Naive thymus-derived CD4-positive, alpha-beta T cell (primary cell): ENCODE measurements around the gene C3AR1. TPM values are rescaled to one million over a fixed set of nuclear protein-coding genes. Genes with fewer than 3 reads are reported as not detected.

Experiments
- ATAC-seq: fragments of 150-1000 bp; cut with Tn5 transposase; 2 replicates; pipeline ENCODE4 v1.10.0; 2021; ENCODE audit warnings: mild to moderate bottlenecking, moderate library complexity
- CTCF ChIA-PET: fragments of 350-600 bp; sonication (Branson Sonifier 250); formaldehyde crosslinking; loops from one replicate; lab custom pipeline; 2021; ENCODE audit warnings: antibody characterized with exemption; lab: Charles Lee
- POLR2A ChIA-PET: fragments of 350-600 bp; sonication (Branson Sonifier 250); formaldehyde crosslinking; loops from one replicate; lab custom pipeline; 2021; ENCODE audit warnings: antibody characterized with exemption, inconsistent platforms; lab: Charles Lee
- DNase-seq, 9 donors: peaks; one replicate each; pipeline versions ENCODE4 v3.0.0 to v3.0.0-alpha.2; 2020 to 2022; ENCODE audit warnings: mixed read lengths in 1 of 9
- H3K27ac ChIP-seq: one replicate; pipeline ENCODE4 v1.7.0; 2013; ENCODE audit warnings: mild to moderate bottlenecking, low read depth, low read length, moderate library complexity
- H3K27me3 ChIP-seq, 2 donors: one replicate each; pipeline ENCODE4 v1.7.0; 2013; ENCODE audit warnings: low read length in 2 of 2, mild to moderate bottlenecking in 2 of 2, moderate library complexity in 2 of 2; ENCODE audit not compliant: control insufficient read depth in 2 of 2, insufficient read depth in 2 of 2
- H3K36me3 ChIP-seq, 3 experiments: 1 replicate in 2 of 3; 2 replicates in 1 of 3; pipeline ENCODE4 v1.7.0; 2013; ENCODE audit warnings: low read length in 3 of 3, mild to moderate bottlenecking in 3 of 3, moderate library complexity in 1 of 3; ENCODE audit not compliant: insufficient read depth in 3 of 3, control insufficient read depth in 2 of 3
- H3K4me1 ChIP-seq, 2 donors: one replicate each; pipeline ENCODE4 v1.7.0; 2013; ENCODE audit warnings: low read length in 2 of 2, mild to moderate bottlenecking in 2 of 2, moderate library complexity in 1 of 2; ENCODE audit not compliant: control insufficient read depth in 2 of 2, insufficient read depth in 2 of 2
- H3K4me3 ChIP-seq: 2 replicates; pipeline ENCODE4 v1.7.0; 2013; ENCODE audit warnings: mild to moderate bottlenecking, low read length
- H3K9me3 ChIP-seq, 3 experiments: 1 replicate in 2 of 3; 2 replicates in 1 of 3; pipeline ENCODE4 v1.7.0; 2013; ENCODE audit warnings: low read length in 3 of 3; ENCODE audit not compliant: control insufficient read depth in 2 of 3
- H3K27ac Mint-ChIP-seq, 9 donors: one replicate each; pipeline ENCODE4 v1.8.0; 2020 to 2022; ENCODE audit warnings: mixed read lengths in 9 of 9, mild to moderate bottlenecking in 8 of 9, moderate library complexity in 5 of 9, inconsistent platforms in 2 of 9
- H3K27me3 Mint-ChIP-seq, 5 donors: one replicate each; pipeline ENCODE4 v1.8.0; 2021 to 2022; ENCODE audit warnings: mixed read lengths in 5 of 5, mild to moderate bottlenecking in 1 of 5
- H3K36me3 Mint-ChIP-seq, 5 donors: one replicate each; pipeline ENCODE4 v1.8.0; 2020 to 2022; ENCODE audit warnings: mixed read lengths in 5 of 5, mild to moderate bottlenecking in 3 of 5, inconsistent platforms in 1 of 5
- H3K4me1 Mint-ChIP-seq, 7 donors: one replicate each; pipeline ENCODE4 v1.8.0; 2020 to 2022; ENCODE audit warnings: mixed read lengths in 7 of 7, mild to moderate bottlenecking in 3 of 7, inconsistent platforms in 1 of 7
- H3K4me3 Mint-ChIP-seq, 10 donors: one replicate each; pipeline ENCODE4 v1.8.0; 2020 to 2022; ENCODE audit warnings: mild to moderate bottlenecking in 10 of 10, mixed read lengths in 10 of 10, moderate library complexity in 6 of 10, inconsistent platforms in 2 of 10
- H3K9me3 Mint-ChIP-seq, 11 donors: one replicate each; pipeline ENCODE4 v1.8.0; 2020 to 2022; ENCODE audit warnings: mixed read lengths in 11 of 11, mild to moderate bottlenecking in 4 of 11, inconsistent platforms in 1 of 11, moderate library complexity in 1 of 11
- intact Hi-C, 2 donors: fragments of 100-400 bp; cut with micrococcal nuclease; formaldehyde crosslinking; loops; one replicate each; pipeline ENCODE4 v1.15.1; 2023
- polyA plus RNA-seq, 2 donors: library from polyadenylated mRNA; unstranded; fragments of 300-500 nt; fragmentation: Illumina TruSeq; gene quantifications; one replicate each; pipeline ENCODE4 v1.2.3, GENCODE V29; 2021
- total RNA-seq, 6 experiments: library from RNA in 5 of 6; stranded (reverse) in 5 of 6; gene quantifications; 1 replicate in 5 of 6; 2 replicates in 1 of 6; pipeline ENCODE4 v1.2.3 and lab custom pipeline; 2021 to 2026

C3AR1 gene
- total and polyA plus RNA-seq, 7 experiments from 2014 or later: 0.54 to 12.7 (median 2.7) TPM

DNA sequence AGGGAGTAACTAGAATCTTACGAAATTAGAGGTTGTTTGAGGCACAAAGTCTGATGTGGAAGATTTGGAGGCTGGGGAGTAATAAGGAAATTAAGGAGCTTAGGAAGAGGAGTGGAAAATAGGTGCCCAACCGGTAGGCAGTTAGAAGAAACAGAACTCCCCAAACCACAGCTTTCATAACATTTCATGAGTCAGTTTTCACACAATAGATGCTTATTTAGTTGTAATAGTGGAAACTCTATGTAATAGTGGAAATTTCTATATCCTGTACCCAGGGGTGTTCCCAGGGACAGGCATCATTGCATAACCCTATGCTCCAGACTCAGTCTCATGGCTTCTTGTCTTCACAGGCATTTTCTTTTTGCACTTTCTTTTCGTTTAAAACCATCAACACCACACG is 8.3 kb downstream of the C3AR1 start:
- ChIA-PET POLR2A (no interaction called here), CTCF (no interaction called here)
- Mint-ChIP-seq H3K9me3 (no peaks in the 10 kb centered on the region), H3K4me1 (peaks cover 0 to 10% (median 4%) of the 10 kb centered on the region in 7 donors), H3K4me3 (no peak overlapping the region), H3K27ac (peak overlapping the region in 2 of 9 donors; percentile 51 to 52), H3K27me3 (no peaks in the 10 kb centered on the region), H3K36me3 (peaks cover 4 to 28% (median 15%) of the 10 kb centered on the region in 5 donors)
- Histone ChIP-seq H3K4me3 (no peak overlapping the region), H3K9me3 (no peaks in the 10 kb centered on the region), H3K27ac (no peak overlapping the region), H3K36me3 (peaks cover 0 to 23% (median 5%) of the 10 kb centered on the region in 3 experiments), H3K27me3 (no peaks in the 10 kb centered on the region), H3K4me1 (no peaks in the 10 kb centered on the region)
- intact Hi-C loops: no loop called here
- DNase-seq (no peak), ATAC-seq (peak; percentile 84)

DNA sequence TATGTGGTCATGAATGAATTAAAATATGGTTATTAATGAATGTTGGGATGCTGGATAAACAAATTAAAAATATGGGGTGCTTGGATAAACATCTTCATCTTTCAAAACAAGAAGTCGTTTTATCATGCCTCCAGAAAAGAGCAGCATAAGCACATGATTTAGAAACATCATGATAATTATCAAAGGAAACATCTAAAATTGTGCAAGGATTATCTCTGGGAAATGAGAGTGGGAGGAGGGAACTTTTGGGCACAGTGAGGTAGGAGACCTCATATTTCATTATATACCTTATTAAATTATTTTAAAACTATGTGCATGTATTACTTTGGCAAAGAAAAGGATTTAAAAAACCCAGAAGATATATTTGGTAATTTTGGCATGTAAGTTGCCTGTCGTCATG is 8.9 kb downstream of the C3AR1 start:
- no peak for DNase-seq
- intact Hi-C loops: no loop called here
- Histone ChIP-seq H3K9me3 (no peaks in the 10 kb centered on the region), H3K4me1 (no peaks in the 10 kb centered on the region), H3K27ac (no peak overlapping the region), H3K4me3 (no peak overlapping the region), H3K36me3 (peaks cover 0 to 29% (median 9%) of the 10 kb centered on the region in 3 experiments), H3K27me3 (no peaks in the 10 kb centered on the region)
- H3K4me1 Mint-ChIP-seq: peaks cover 0 to 13% (median 4%) of the 10 kb centered on the region in 7 donors
- peak overlapping the region in 2 of 9 donors; percentile 51 to 52 for H3K27ac Mint-ChIP-seq
- H3K36me3 Mint-ChIP-seq: peaks cover 4 to 34% (median 19%) of the 10 kb centered on the region in 5 donors
- no peaks in the 10 kb centered on the region for H3K27me3 Mint-ChIP-seq
- H3K4me3 Mint-ChIP-seq: no peak overlapping the region
- no peak for ATAC-seq
- no peaks in the 10 kb centered on the region for H3K9me3 Mint-ChIP-seq
- ChIA-PET POLR2A (no interaction called here), CTCF (interaction anchor here (0.6 kb wide), 1 partner anchor 885 kb away, joined by 4 read pairs; no protein-coding TSS in a partner anchor)

DNA sequence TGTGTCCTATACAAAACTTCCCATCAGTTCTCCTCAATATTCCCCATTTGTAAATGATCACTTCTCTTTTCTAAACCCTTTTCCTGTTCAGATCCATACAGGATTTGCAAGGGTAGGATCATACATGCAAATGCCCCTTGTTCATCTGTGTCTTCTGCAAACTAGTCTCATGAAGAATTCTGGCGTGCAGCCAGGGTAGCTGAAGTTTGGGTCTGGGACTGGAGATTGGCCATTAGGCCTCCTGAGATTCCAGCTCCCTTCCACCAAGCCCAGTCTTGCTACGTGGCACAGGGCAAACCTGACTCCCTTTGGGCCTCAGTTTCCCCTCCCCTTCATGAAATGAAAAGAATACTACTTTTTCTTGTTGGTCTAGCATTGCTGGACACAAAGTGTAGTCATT is 11.3 kb downstream of the C3AR1 start:
- Histone ChIP-seq H3K27me3 (no peaks in the 10 kb centered on the region), H3K36me3 (peaks cover 0 to 51% (median 13%) of the 10 kb centered on the region in 3 experiments), H3K4me1 (no peaks in the 10 kb centered on the region), H3K4me3 (no peak overlapping the region), H3K27ac (no peak overlapping the region), H3K9me3 (no peaks in the 10 kb centered on the region)
- ChIA-PET CTCF (no interaction called here), POLR2A (interaction anchor here (0.6 kb wide), 1 partner anchor 1336 kb away, joined by 3 read pairs; no protein-coding TSS in a partner anchor)
- Mint-ChIP-seq H3K27me3 (no peaks in the 10 kb centered on the region), H3K27ac (peak overlapping the region in 1 of 9 donors; percentile 29), H3K36me3 (peaks cover 4 to 45% (median 28%) of the 10 kb centered on the region in 5 donors), H3K4me1 (peaks cover 0 to 14% (median 0%) of the 10 kb centered on the region in 7 donors), H3K4me3 (no peak overlapping the region), H3K9me3 (no peaks in the 10 kb centered on the region)
- DNase-seq (no peak), ATAC-seq (no peak)
- intact Hi-C loops: no loop called here

DNA sequence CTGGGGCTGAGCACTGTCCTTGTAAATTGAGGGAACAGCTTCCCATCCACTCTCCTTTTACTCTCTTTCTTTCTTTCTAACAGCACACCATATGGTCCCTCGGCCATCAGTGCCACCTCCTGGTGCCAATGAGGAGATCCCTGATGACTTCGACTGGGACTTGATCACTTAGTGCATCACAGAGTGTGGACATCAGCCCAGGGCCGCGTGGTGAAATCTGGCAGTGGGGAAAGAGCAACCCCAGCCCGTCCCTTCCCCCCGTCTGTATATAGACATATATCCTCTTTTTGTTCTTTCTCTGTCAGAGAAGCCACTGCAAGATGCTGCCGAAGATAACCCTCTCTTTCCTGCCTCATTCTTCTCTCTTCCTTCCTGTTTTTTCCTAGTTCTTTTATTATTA is 13.5 kb downstream of the C3AR1 start:
- POLR2A ChIA-PET: no interaction called here

DNA sequence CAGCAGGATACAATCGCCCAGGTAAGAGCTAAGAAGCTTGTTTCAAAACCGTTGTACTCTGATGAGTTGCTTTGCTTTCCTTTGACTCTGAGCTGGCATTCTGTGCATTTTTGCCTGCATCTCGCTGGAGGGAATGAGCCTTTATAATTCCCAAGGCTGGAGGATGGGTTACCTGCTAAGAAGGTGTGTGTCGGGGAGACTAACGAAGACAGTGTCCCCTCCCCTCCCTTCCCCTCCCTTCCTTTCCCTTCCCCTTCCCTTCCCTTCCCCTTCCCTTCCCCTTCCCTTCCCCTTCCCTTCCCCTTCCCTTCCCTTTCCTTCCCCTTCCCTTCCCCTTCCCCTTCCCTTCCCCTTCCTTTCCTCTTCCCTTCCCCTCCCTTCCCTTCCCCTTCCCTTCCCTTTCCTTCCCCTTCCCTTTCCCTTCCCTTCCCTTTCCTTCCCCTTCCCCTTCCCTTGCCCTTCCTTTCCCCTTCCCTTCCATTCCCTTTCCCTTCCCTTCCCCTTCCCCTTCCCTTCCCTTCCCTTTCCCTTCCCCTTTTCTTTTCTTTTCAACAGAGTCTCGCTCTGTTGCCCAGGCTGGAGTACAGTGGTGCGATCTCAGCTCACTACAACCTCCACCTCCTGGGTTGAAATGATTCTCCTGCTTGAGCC is 15.4 kb downstream of the C3AR1 start:
- ATAC-seq (no peak), DNase-seq (no peak)
- Mint-ChIP-seq H3K4me3 (no peak overlapping the region), H3K27me3 (no peaks in the 10 kb centered on the region), H3K9me3 (peaks cover 0 to 2% (median 0%) of the 10 kb centered on the region in 11 donors), H3K4me1 (peaks cover 9 to 18% (median 14%) of the 10 kb centered on the region in 7 donors), H3K27ac (peak overlapping the region in 1 of 9 donors; percentile 13), H3K36me3 (peaks cover 14 to 74% (median 47%) of the 10 kb centered on the region in 5 donors)
- intact Hi-C loops: no loop called here
- Histone ChIP-seq H3K27me3 (no peaks in the 10 kb centered on the region), H3K9me3 (no peaks in the 10 kb centered on the region), H3K36me3 (peaks cover 4 to 85% (median 24%) of the 10 kb centered on the region in 3 experiments), H3K4me3 (no peak overlapping the region), H3K4me1 (no peaks in the 10 kb centered on the region), H3K27ac (no peak overlapping the region)
- CTCF ChIA-PET: interaction anchor here (0.6 to 1.6 kb wide), 2 partner anchors 10 to 27 kb away, joined by 4 to 13 read pairs; no protein-coding TSS in a partner anchor
- POLR2A ChIA-PET: no interaction called here

More for the DNA sequence above, 13.5 kb downstream of the C3AR1 start:
- Histone ChIP-seq H3K4me3 (no peak overlapping the region), H3K4me1 (no peaks in the 10 kb centered on the region), H3K27ac (no peak overlapping the region), H3K36me3 (peaks cover 0 to 72% (median 24%) of the 10 kb centered on the region in 3 experiments), H3K27me3 (no peaks in the 10 kb centered on the region), H3K9me3 (no peaks in the 10 kb centered on the region)
- CTCF ChIA-PET: interaction anchor here (2.1 kb wide), 1 partner anchor 26 kb away, joined by 6 read pairs; no protein-coding TSS in a partner anchor
- DNase-seq: no peak
- intact Hi-C loops: no loop called here
- peak; percentile 87 for ATAC-seq
- no peaks in the 10 kb centered on the region for H3K27me3 Mint-ChIP-seq
- peak overlapping the region in 1 of 9 donors; percentile 15 for H3K27ac Mint-ChIP-seq
- H3K4me3 Mint-ChIP-seq: no peak overlapping the region
- peaks cover 14 to 58% (median 42%) of the 10 kb centered on the region in 5 donors for H3K36me3 Mint-ChIP-seq
- peaks cover 0 to 2% (median 0%) of the 10 kb centered on the region in 11 donors for H3K9me3 Mint-ChIP-seq
- peaks cover 0 to 16% (median 1%) of the 10 kb centered on the region in 7 donors for H3K4me1 Mint-ChIP-seq

DNA sequence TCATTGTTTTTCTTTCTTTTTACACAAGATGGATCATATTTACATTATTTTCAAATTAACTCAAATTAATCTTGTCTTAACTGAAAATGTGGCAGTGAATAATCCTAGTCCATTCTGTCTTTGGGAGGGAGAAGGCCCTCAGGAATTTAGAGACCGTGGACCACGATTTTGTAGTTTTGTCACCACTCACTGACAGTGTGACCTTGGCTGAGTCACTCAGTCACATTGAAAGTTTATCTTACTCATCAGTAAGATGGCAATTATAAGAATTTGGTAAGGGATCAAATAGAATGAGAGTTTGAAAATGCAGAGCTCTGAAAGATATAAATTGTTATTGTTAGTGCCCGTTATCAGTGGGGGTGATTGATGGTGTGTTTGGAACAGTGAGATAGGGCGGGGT is 17.3 kb downstream of the C3AR1 start:
- no peak for ATAC-seq
- no peak for DNase-seq
- ChIA-PET CTCF (interaction anchor here (0.9 to 7.7 kb wide), 2 partner anchors 16 to 29 kb away, joined by 3 to 158 read pairs; no protein-coding TSS in a partner anchor), POLR2A (interaction anchor here (1.1 to 2.3 kb wide), 2 partner anchors 21 to 29 kb away, joined by 3 to 6 read pairs; no protein-coding TSS in a partner anchor)
- no peak overlapping the region for H3K4me3 Mint-ChIP-seq
- peak overlapping the region in 1 of 9 donors; percentile 56 for H3K27ac Mint-ChIP-seq
- Histone ChIP-seq H3K9me3 (no peaks in the 10 kb centered on the region), H3K36me3 (peaks cover 4 to 89% (median 26%) of the 10 kb centered on the region in 3 experiments), H3K4me1 (no peaks in the 10 kb centered on the region), H3K4me3 (no peak overlapping the region), H3K27ac (no peak overlapping the region), H3K27me3 (no peaks in the 10 kb centered on the region)
- peaks cover 19 to 67% (median 42%) of the 10 kb centered on the region in 5 donors for H3K36me3 Mint-ChIP-seq
- H3K4me1 Mint-ChIP-seq: peaks cover 9 to 16% (median 15%) of the 10 kb centered on the region in 7 donors
- H3K27me3 Mint-ChIP-seq: no peaks in the 10 kb centered on the region
- intact Hi-C loops: no loop called here
- peaks cover 0 to 2% (median 0%) of the 10 kb centered on the region in 11 donors for H3K9me3 Mint-ChIP-seq
